Upper lobe of left lung (tissue), 6 donors: Measurements from ENCODE around the gene UGT1A9. TPM values are rescaled to one million over a fixed set of nuclear protein-coding genes. Genes with fewer than 3 reads are reported as not detected.

Experiments
- ATAC-seq, 2 donors: fragments of 200-7000 bp; cut with Tn5 transposase; one replicate each; pipeline ENCODE4 v1.9.1; 2022; ENCODE audit warnings: mild to moderate bottlenecking in 2 of 2, moderate library complexity in 2 of 2; ENCODE audit not compliant: low FRiP score in 2 of 2
- DNase-seq, 2 donors: peaks; one replicate each; pipeline ENCODE4 v3.0.0-alpha.2; 2019 to 2020
- H3K27ac ChIP-seq, 4 donors: fragments of 200-600 bp; sonication (generic); one replicate each; pipeline ENCODE4 v1.5.1; 2016 to 2019
- H3K27me3 ChIP-seq, 4 donors: fragments of 200-600 bp; sonication (generic); one replicate each; pipeline ENCODE4 v1.5.1; 2017 to 2019
- H3K36me3 ChIP-seq, 4 donors: fragments of 200-600 bp; sonication (generic); one replicate each; pipeline ENCODE4 v1.5.1; 2016 to 2019
- H3K4me1 ChIP-seq, 4 donors: fragments of 200-600 bp; sonication (generic); one replicate each; pipeline ENCODE4 v1.5.1; 2018 to 2019
- H3K4me3 ChIP-seq, 4 donors: fragments of 200-600 bp; sonication (generic); one replicate each; pipeline ENCODE4 v1.5.1; 2017 to 2019; ENCODE audit warnings: mild to moderate bottlenecking in 2 of 4, moderate library complexity in 1 of 4
- H3K9me3 ChIP-seq, 4 donors: fragments of 200-600 bp; sonication (generic); one replicate each; pipeline ENCODE4 v1.5.1; 2018 to 2019
- EP300 ChIP-seq, 4 donors: sonication (generic); formaldehyde crosslinking; IDR thresholded peaks; one replicate each; pipeline ENCODE4 v1.5.1; 2017; ENCODE audit warnings: antibody characterized with exemption in 4 of 4, control low read depth in 2 of 4
- POLR2A ChIP-seq, 4 donors: fragments of 450-650 bp; IDR thresholded peaks; one replicate each; pipeline ENCODE4 v1.5.1; 2016 to 2017; ENCODE audit warnings: antibody characterized with exemption in 4 of 4, mild to moderate bottlenecking in 2 of 4
- POLR2AphosphoS5 ChIP-seq, 2 donors: sonication (generic); formaldehyde crosslinking; IDR thresholded peaks; one replicate each; pipeline ENCODE4 v1.5.1; 2017; ENCODE audit warnings: antibody characterized with exemption in 2 of 2
- WGBS, 2 donors: methylation state at CpG; one replicate each; pipeline ENCODE4 v1.1.5; 2017 to 2018; 5-methylcytosine and 5-hydroxymethylcytosine counted together
- total RNA-seq, 6 donors: library from RNA; depleted of rRNA in 4 of 6; stranded (reverse); fragments of >200 nt in 4 of 6; gene quantifications; one replicate each; pipeline versions ENCODE4 v1.1.0 to v1.2.1, GENCODE V29; 2016 to 2021
- TF ChIP-seq, protein P1 (sequence below), 6 experiments: fragments of 450-650 bp in 4 of 6; fragments of 200-600 bp in 2 of 6; sonication (generic) in 2 of 6; IDR thresholded peaks; one replicate each; pipeline ENCODE4 v1.5.1; 2016 to 2019; ENCODE audit warnings: antibody characterized with exemption in 6 of 6
- donor health status: DM: no; HTN: no; CAD: no; lungs with moderate emphysema.
- donor health status: DM: no; HTN: yes; CAD: no; lungs with severe emphysema.

UGT1A9 gene
- total RNA-seq, 6 donors from 2014 or later = not detected

DNA sequence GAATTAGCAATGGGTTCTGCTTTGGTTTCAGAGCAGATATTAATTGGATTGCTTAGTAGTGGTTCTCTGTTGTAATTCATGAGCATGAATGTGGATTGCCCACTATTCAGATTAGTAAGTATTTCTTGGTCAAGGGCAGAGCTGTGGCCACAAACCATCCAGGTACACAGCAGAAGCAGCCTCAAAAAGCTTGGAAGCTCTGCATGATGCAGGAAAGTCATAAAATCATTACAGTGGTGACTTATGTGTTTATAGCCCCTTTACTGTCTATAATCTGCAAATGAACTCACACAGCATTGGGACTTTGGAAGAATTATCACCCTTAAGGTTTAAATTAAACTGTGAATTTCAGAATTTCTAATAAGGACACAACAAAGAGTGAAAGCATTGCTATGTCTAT lies 86.4 kb downstream of the UGT1A9 start:
- DNase-seq = no peak
- Histone ChIP-seq H3K4me3 (no peak overlapping the region), H3K27ac (no peak overlapping the region), H3K36me3 (no peaks in the 10 kb centered on the region), H3K4me1 (no peaks in the 10 kb centered on the region), H3K9me3 (no peaks in the 10 kb centered on the region), H3K27me3 (no peaks in the 10 kb centered on the region)
- no peak for ATAC-seq
- TF ChIP-seq POLR2A (IDR thresholded peaks at IDR 0.05) = no peak
- TF ChIP-seq POLR2AphosphoS5 (IDR thresholded peaks at IDR 0.05) = no peak
- TF ChIP-seq, protein P1, sequence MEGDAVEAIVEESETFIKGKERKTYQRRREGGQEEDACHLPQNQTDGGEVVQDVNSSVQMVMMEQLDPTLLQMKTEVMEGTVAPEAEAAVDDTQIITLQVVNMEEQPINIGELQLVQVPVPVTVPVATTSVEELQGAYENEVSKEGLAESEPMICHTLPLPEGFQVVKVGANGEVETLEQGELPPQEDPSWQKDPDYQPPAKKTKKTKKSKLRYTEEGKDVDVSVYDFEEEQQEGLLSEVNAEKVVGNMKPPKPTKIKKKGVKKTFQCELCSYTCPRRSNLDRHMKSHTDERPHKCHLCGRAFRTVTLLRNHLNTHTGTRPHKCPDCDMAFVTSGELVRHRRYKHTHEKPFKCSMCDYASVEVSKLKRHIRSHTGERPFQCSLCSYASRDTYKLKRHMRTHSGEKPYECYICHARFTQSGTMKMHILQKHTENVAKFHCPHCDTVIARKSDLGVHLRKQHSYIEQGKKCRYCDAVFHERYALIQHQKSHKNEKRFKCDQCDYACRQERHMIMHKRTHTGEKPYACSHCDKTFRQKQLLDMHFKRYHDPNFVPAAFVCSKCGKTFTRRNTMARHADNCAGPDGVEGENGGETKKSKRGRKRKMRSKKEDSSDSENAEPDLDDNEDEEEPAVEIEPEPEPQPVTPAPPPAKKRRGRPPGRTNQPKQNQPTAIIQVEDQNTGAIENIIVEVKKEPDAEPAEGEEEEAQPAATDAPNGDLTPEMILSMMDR (IDR thresholded peaks at IDR 0.05) = no peak
- TF ChIP-seq EP300 (IDR thresholded peaks at IDR 0.05) = no peak

DNA sequence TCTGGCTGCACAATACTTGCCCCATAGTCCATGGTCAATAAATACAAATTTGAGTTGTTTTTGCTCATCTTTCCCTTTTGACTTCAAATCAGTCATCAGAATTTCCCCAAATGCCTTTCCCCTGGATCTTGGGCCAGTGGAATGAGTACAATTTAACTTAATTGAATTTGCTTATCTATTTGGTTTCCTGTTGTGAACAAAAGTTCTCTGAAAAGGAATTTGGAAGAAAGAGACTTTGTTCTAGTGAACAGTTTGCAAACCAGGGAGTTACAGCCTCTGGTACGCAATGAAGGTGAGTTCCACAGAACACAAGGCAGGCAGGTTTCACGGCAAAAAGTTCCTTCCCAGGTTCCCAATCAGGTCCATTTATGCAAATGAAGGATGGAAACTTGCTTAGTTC lies 87.2 kb downstream of the UGT1A9 start:
- Histone ChIP-seq H3K9me3 (no peaks in the 10 kb centered on the region), H3K27ac (no peak overlapping the region), H3K36me3 (no peaks in the 10 kb centered on the region), H3K27me3 (no peaks in the 10 kb centered on the region), H3K4me1 (no peaks in the 10 kb centered on the region), H3K4me3 (no peak overlapping the region)
- TF ChIP-seq POLR2AphosphoS5 (IDR thresholded peaks at IDR 0.05) = no peak
- TF ChIP-seq POLR2A (IDR thresholded peaks at IDR 0.05) = no peak
- TF ChIP-seq, protein P1 (IDR thresholded peaks at IDR 0.05) = no peak
- DNase-seq = no peak
- no peak for ATAC-seq
- WGBS, 2 donors = 92 to 93% methylated on average over 2 of the region's 2 CpGs

DNA sequence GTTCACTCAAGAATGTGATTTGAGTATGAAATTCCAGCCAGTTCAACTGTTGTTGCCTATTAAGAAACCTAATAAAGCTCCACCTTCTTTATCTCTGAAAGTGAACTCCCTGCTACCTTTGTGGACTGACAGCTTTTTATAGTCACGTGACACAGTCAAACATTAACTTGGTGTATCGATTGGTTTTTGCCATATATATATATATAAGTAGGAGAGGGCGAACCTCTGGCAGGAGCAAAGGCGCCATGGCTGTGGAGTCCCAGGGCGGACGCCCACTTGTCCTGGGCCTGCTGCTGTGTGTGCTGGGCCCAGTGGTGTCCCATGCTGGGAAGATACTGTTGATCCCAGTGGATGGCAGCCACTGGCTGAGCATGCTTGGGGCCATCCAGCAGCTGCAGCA lies 88.3 kb downstream of the UGT1A9 start, which contains the start of gene UGT1A1:
Gene UGT1A1, plus strand, starts transcription at position 228 of the 400 bp plus-strand sequence. Its CDS starts 18 bp downstream, at position 246.
- Histone ChIP-seq H3K27ac (no peak within 1 kb of the TSS), H3K27me3 (no peaks in the 10 kb centered on the region), H3K4me1 (no peaks in the 10 kb centered on the region), H3K36me3 (no peaks in the 10 kb centered on the region), H3K4me3 (no peak within 1 kb of the TSS), H3K9me3 (no peaks in the 10 kb centered on the region)
- ATAC-seq = no peak
- TF ChIP-seq, protein P1 (IDR thresholded peaks at IDR 0.05) = no peak
- TF ChIP-seq EP300 (IDR thresholded peaks at IDR 0.05) (no peak), POLR2A (IDR thresholded peaks at IDR 0.05) (no peak), POLR2AphosphoS5 (IDR thresholded peaks at IDR 0.05) (no peak)
- 83 to 87% methylated on average over 5 to 6 of the region's 6 CpGs for WGBS, 2 donors
- peak in 1 of 2 donors; percentile 42 for DNase-seq

DNA sequence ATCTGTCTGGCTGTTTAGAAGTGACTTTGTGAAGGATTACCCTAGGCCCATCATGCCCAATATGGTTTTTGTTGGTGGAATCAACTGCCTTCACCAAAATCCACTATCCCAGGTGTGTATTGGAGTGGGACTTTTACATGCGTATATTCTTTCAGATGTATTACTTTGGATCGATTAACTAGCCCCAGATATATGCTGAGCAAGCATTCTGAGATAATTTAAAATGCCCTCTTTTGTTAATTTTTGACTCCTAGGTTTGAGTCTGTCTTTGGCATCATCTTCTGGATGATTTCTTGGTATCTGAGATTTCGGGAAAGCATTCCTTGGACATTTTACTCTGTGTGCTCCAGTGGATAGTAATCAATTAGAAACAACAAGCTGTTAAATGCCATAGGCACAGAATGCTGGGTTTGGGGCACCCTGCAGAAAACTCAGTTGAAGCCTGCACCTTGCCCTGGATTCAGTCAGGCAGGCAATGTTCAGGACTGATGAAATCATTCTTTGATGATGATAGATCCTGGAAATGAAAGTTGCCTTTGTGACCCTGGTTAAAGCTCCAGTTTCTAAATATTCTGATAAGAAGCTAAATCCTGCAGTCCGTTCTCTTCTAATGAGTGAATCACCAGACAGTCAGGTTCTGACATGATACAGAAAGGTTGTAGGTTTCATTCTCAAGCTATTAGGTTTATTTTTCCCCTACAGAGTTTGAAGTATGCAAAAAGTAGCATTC lies 89.5 kb downstream of the UGT1A9 start:
- ATAC-seq (no peak), DNase-seq (no peak)
- H3K36me3 ChIP-seq = no peaks in the 10 kb centered on the region
- H3K4me1 ChIP-seq = no peaks in the 10 kb centered on the region
- no peak overlapping the region for H3K4me3 ChIP-seq
- TF ChIP-seq, protein P1 (IDR thresholded peaks at IDR 0.05) = no peak
- no peak for TF ChIP-seq POLR2A (IDR thresholded peaks at IDR 0.05)
- 82 to 83% methylated on average over 4 of the region's 4 CpGs for WGBS, 2 donors
- H3K27me3 ChIP-seq = no peaks in the 10 kb centered on the region
- no peak overlapping the region for H3K27ac ChIP-seq
- H3K9me3 ChIP-seq = no peaks in the 10 kb centered on the region

DNA sequence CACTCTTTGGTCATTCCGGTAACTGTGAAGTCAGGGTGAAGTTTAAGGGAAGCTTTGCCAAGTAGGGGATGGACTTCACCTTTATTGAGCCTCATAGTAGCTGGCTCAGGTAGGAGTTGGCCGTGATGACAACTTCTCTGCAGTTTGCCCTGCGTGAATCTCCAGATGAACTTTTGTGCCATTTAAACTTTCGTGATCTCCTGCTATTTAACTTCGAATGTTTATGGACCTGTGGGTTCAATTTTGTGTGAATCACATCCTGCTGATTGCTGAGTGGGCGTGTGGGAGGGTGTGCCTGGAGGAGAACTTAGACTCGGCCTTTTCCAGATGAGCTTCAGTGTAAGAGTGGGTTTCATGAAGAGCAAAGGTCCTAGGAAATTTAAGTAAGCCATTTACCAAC lies 92.6 kb downstream of the UGT1A9 start:
- Histone ChIP-seq H3K4me1 (no peaks in the 10 kb centered on the region), H3K9me3 (no peaks in the 10 kb centered on the region), H3K27ac (no peak overlapping the region), H3K36me3 (no peaks in the 10 kb centered on the region), H3K27me3 (no peaks in the 10 kb centered on the region), H3K4me3 (no peak overlapping the region)
- no peak for ATAC-seq
- DNase-seq = no peak
- TF ChIP-seq, protein P1 (IDR thresholded peaks at IDR 0.05) = no peak
- TF ChIP-seq POLR2AphosphoS5 (IDR thresholded peaks at IDR 0.05) (no peak), POLR2A (IDR thresholded peaks at IDR 0.05) (no peak), EP300 (IDR thresholded peaks at IDR 0.05) (no peak)
- 74 to 81% methylated on average over 7 of the region's 7 CpGs for WGBS, 2 donors
